Heart right ventricle (tissue), 16 donors: ENCODE data around the gene TC2N. TPM values are rescaled to one million over a fixed set of nuclear protein-coding genes. Genes with fewer than 3 reads are reported as not detected.

Source experiments
- ATAC-seq, 8 donors: fragments of 200-7000 bp; cut with Tn5 transposase; one replicate each; pipeline ENCODE4 v1.9.1; 2020; ENCODE audit warnings: mild to moderate bottlenecking in 8 of 8, moderate library complexity in 8 of 8, moderate number of reproducible peaks in 1 of 8
- DNase-seq, 2 donors: peaks; one replicate each; pipeline ENCODE4 v3.0.0-alpha.2; 2020
- H3K27ac ChIP-seq, 10 donors: fragments of 200-600 bp; sonication (generic) in 2 of 10; one replicate each; pipeline versions ENCODE4 v1.5.0 to v1.8.0; 2020 to 2022; ENCODE audit warnings: mild to moderate bottlenecking in 3 of 10
- H3K27me3 ChIP-seq, 7 donors: fragments of 200-600 bp; one replicate each; pipeline ENCODE4 v1.8.0; 2021 to 2022; ENCODE audit warnings: mild to moderate bottlenecking in 2 of 7
- H3K36me3 ChIP-seq, 9 donors: fragments of 200-600 bp; sonication (generic) in 1 of 9; one replicate each; pipeline versions ENCODE4 v1.5.0 to v1.8.0; 2020 to 2022; ENCODE audit warnings: mild to moderate bottlenecking in 2 of 9
- H3K4me1 ChIP-seq, 9 donors: fragments of 200-600 bp; sonication (generic) in 1 of 9; one replicate each; pipeline versions ENCODE4 v1.5.0 to v1.8.0; 2020 to 2022; ENCODE audit warnings: mild to moderate bottlenecking in 4 of 9
- H3K4me3 ChIP-seq, 10 donors: fragments of 200-600 bp; sonication (generic) in 2 of 10; one replicate each; pipeline versions ENCODE4 v1.5.0 to v1.8.0; 2020 to 2022; ENCODE audit warnings: mild to moderate bottlenecking in 7 of 10, moderate library complexity in 2 of 10
- H3K9me3 ChIP-seq, 11 donors: fragments of 200-600 bp in 10 of 11; sonication (generic) in 2 of 11; one replicate each; pipeline versions ENCODE4 v1.5.0 to v1.8.0; 2013 to 2022; ENCODE audit warnings: mild to moderate bottlenecking in 2 of 11, control low read depth in 1 of 11, moderate library complexity in 1 of 11
- WGBS, 2 donors: extraction: QIAGEN DNeasy Blood & Tissue Kit; methylation state at CpG; one replicate each; pipeline ENCODE4 v1.1.7; 2013; ENCODE audit warnings: inconsistent platforms in 1 of 2; 5-methylcytosine and 5-hydroxymethylcytosine counted together
- intact Hi-C, 10 donors: fragments of 100-400 bp; cut with DNase I; formaldehyde crosslinking; loops; one replicate each; pipeline versions ENCODE4 v1.11.1 to v1.14.2; 2022
- polyA plus RNA-seq, 2 donors: library from polyadenylated mRNA; stranded (reverse); fragments of 200-250 nt; gene quantifications; one replicate each; pipeline ENCODE4 v1.2.3, GENCODE V29; 2013
- total RNA-seq, 10 donors: library from RNA; stranded (reverse); fragmentation: NEBNext Ultra II Directional in 3 of 10; extraction: Animal tissue kit (Norgen Biotek cat#: 25700) in 3 of 10; gene quantifications; one replicate each; pipeline versions ENCODE4 v1.2.1 to v1.2.4, GENCODE V29; 2021 to 2023
- TF ChIP-seq, protein P1 (sequence below), 9 donors: fragments of 200-600 bp; sonication (generic) in 2 of 9; IDR thresholded peaks; one replicate each; pipeline versions ENCODE4 v1.5.0 to v1.8.0; 2021 to 2022; ENCODE audit warnings: antibody characterized with exemption in 9 of 9, mild to moderate bottlenecking in 5 of 9, moderate library complexity in 1 of 9
- donor health status: Arrhythmogenic right ventricular cardiomyopathy.
- donor health status: ischemic (EF 13 %, LVEDD 7.1; RV severe dilation, severe dysfunction).
- donor health status: healthy with polysubstance abuse.
- donor health status: DM: no; HTN: yes; CAD: no.
- donor health status: DM: no; HTN: no; CAD: no.
- donor health status: ischemic (EF 25% LVEDD 6.9; RV normal size, moderate dysfunction).
- donor health status: ischemic (EF 25% LVEDD 5.7; RV mildly dilated, moderate dysfunction).
- donor health status: healthy.
- donor health status: DM: yes; HTN: yes; CAD: no.
- donor health status: Ischemic cardiomyopathy.
- donor health status: ischemic (EF 35%, LVEDD 5.7; RV mildly dilated, moderate dysfunction).
- donor health status: nonischemic (EF 11% LVEDD 7.7; RV severe dilation, severe dysfunction).
- donor health status: DM: yes; HTN: yes; CAD: no.
- donor health status: PGD.
- donor health status: ischemic (EF 29% LVEDD 5.4; RV normal size, mild dysfunction).
- donor health status: nonischemic (EF 23%, LVEDD 6.1; RV moderate dilation, normal function).

The TC2N gene
- total and polyA plus RNA-seq, 12 donors: 1.8 to 12.4 (median 3.8) TPM

DNA sequence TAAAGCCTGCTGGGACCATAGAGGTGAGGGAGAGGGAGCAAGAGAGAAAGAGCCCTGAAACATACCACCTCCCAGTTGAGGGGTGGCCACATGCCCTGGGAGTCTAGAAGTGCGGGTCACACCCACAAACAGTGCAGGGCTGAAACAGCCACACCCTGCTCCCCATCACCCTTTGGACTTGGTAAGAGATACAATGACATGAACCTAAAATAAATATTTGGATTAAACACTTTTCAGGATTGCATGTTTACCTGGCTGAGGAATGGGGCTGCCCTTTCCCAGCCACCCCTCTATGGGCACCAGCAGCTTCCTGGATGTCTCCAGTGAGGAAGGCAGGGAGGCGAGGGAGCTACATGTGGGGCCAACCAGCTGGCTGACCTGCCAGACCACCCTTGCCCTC lies 39.0 kb upstream of the TC2N start:
- peaks cover 0 to 4% (median 0%) of the 10 kb centered on the region in 11 donors for H3K9me3 ChIP-seq
- H3K27ac ChIP-seq: peak overlapping the region in 1 of 10 donors; percentile 26
- TF ChIP-seq, protein P1, sequence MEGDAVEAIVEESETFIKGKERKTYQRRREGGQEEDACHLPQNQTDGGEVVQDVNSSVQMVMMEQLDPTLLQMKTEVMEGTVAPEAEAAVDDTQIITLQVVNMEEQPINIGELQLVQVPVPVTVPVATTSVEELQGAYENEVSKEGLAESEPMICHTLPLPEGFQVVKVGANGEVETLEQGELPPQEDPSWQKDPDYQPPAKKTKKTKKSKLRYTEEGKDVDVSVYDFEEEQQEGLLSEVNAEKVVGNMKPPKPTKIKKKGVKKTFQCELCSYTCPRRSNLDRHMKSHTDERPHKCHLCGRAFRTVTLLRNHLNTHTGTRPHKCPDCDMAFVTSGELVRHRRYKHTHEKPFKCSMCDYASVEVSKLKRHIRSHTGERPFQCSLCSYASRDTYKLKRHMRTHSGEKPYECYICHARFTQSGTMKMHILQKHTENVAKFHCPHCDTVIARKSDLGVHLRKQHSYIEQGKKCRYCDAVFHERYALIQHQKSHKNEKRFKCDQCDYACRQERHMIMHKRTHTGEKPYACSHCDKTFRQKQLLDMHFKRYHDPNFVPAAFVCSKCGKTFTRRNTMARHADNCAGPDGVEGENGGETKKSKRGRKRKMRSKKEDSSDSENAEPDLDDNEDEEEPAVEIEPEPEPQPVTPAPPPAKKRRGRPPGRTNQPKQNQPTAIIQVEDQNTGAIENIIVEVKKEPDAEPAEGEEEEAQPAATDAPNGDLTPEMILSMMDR (IDR thresholded peaks at IDR 0.05): no peak
- intact Hi-C loops: no loop called here
- ATAC-seq (no peak), DNase-seq (no peak)
- no peak overlapping the region for H3K4me3 ChIP-seq
- H3K27me3 ChIP-seq: peaks cover 0 to 6% (median 0%) of the 10 kb centered on the region in 7 donors
- no peaks in the 10 kb centered on the region for H3K36me3 ChIP-seq
- H3K4me1 ChIP-seq: peaks cover 0 to 33% (median 3%) of the 10 kb centered on the region in 9 donors
- 91 to 94% methylated on average over 2 of the region's 2 CpGs for WGBS, 2 donors

DNA sequence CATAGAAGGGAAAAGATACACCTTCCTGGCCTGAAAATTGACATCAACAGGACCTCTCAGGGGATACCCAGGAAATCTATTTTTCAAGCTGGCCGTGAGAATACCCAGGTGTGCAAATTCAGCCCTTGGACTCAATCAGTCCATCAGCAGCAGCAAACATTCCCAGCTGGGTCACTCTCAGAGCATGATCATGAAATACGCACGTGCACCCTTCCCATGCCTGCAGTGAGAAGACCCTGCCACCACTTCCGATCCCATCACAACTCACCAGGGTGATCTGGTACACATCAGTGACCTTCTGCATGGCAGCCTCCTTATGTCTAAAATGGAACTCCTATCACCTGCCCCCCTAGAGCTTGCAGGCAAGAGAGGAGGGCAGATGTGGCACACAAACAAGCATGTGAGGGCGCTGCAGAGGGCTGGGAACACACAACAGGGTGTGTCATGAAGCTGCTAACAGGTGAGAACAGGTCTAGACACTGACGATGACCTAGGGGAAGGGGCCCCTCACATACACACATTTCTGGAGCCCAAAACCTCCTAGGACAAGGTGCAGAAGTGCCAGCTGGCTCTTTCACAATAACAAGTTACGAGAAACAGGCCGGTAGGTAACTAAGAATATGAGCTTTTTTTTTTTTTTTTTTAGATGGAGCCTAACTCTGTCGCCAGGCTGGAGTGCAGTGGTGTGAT lies 37.8 kb upstream of the TC2N start:
- ATAC-seq (no peak), DNase-seq (no peak)
- H3K9me3 ChIP-seq: peaks cover 0 to 4% (median 0%) of the 10 kb centered on the region in 11 donors
- no peaks in the 10 kb centered on the region for H3K36me3 ChIP-seq
- 86 to 90% methylated on average over 9 of the region's 9 CpGs for WGBS, 2 donors
- H3K27me3 ChIP-seq: peaks cover 0 to 6% (median 0%) of the 10 kb centered on the region in 7 donors
- TF ChIP-seq, protein P1 (IDR thresholded peaks at IDR 0.05): no peak
- no peak overlapping the region for H3K27ac ChIP-seq
- no peak overlapping the region for H3K4me3 ChIP-seq
- intact Hi-C loops: no loop called here
- peaks cover 0 to 40% (median 0%) of the 10 kb centered on the region in 9 donors for H3K4me1 ChIP-seq

DNA sequence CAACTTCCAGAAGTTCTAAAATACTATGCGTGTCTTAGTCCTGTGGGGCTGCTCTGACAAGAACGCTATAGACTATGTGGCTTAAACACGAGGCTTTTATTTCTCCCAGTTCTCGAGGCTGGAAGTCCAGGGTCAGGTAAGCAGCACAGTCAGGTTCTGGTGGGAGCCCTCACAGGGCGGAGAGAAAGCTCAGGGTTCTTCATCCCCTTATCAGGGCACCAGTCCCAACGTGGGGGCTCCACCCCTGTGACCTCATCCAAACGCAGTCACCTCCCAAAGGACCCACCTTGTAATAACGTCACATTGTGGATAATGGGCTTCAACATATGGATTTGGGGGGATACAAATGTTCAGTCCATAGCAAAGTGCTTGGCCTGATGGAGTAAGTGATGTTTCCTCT lies 37.1 kb upstream of the TC2N start:
- intact Hi-C loops: no loop called here
- no peak for DNase-seq
- Histone ChIP-seq H3K36me3 (no peaks in the 10 kb centered on the region), H3K9me3 (peaks cover 0 to 4% (median 0%) of the 10 kb centered on the region in 11 donors), H3K27me3 (peaks cover 0 to 6% (median 0%) of the 10 kb centered on the region in 7 donors), H3K4me1 (peaks cover 0 to 46% (median 2%) of the 10 kb centered on the region in 9 donors), H3K4me3 (no peak overlapping the region), H3K27ac (peak overlapping the region in 5 of 10 donors; percentile 22 to 70 (median 70))
- ATAC-seq: no peak
- TF ChIP-seq, protein P1 (IDR thresholded peaks at IDR 0.05): no peak
- WGBS, 2 donors: 74 to 75% methylated on average over 8 of the region's 8 CpGs

DNA sequence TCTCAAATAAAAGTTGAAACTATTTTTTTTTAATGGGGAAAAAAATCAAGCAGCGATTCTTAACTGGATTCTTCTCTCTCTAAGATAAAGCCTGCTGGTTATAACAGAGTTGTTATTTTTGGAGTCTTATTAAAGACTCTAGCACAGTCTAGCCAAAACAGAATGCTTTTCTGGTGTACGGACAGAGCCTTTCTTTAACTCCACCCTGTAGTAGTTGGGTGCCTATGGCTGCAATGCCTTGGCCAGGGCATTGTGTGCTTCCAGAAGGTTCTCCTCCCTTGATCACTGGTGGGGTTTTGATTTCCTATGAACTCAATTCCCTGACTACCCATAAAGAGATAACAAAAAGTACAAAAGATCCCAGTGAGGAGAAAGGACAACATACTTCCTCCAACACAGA lies 35.7 kb upstream of the TC2N start:
- WGBS, 2 donors: 22 to 32% methylated on average over 2 of the region's 2 CpGs

More for the DNA sequence above, 35.7 kb upstream of the TC2N start:
- intact Hi-C loops: no loop called here
- Histone ChIP-seq H3K4me3 (no peak overlapping the region), H3K9me3 (peaks cover 0 to 4% (median 0%) of the 10 kb centered on the region in 11 donors), H3K27ac (peak overlapping the region in 8 of 10 donors; percentile 43 to 70 (median 62)), H3K36me3 (no peaks in the 10 kb centered on the region), H3K4me1 (peaks cover 0 to 58% (median 5%) of the 10 kb centered on the region in 9 donors), H3K27me3 (peaks cover 0 to 6% (median 0%) of the 10 kb centered on the region in 7 donors)
- ATAC-seq (peak in 3 of 8 donors; percentile 22 to 56 (median 41)), DNase-seq (no peak)
- TF ChIP-seq, protein P1 (IDR thresholded peaks at IDR 0.05): no peak
